ENCODE results near the gene MTX2.

DNA sequence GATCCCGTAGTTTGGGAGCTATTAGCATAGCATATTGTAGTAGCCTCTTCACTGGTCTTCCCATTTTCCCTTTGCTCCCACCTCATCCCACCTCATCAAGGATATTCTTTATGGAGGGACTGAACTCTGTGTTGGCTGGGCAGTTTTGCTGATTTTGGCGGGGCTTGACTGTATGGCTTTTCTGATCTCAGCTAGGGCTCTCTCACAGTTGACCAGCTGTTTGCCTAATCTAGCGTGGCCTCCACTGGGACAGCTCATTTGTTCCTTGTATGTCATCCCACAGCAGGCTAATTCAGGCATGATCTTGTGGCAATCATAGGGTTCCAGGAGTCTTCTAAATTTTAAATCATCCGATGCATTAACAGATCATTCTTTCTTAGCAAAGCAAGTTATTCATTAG, 30.2 kb upstream of the MTX2 start:
- TF ChIP-seq, protein P1, sequence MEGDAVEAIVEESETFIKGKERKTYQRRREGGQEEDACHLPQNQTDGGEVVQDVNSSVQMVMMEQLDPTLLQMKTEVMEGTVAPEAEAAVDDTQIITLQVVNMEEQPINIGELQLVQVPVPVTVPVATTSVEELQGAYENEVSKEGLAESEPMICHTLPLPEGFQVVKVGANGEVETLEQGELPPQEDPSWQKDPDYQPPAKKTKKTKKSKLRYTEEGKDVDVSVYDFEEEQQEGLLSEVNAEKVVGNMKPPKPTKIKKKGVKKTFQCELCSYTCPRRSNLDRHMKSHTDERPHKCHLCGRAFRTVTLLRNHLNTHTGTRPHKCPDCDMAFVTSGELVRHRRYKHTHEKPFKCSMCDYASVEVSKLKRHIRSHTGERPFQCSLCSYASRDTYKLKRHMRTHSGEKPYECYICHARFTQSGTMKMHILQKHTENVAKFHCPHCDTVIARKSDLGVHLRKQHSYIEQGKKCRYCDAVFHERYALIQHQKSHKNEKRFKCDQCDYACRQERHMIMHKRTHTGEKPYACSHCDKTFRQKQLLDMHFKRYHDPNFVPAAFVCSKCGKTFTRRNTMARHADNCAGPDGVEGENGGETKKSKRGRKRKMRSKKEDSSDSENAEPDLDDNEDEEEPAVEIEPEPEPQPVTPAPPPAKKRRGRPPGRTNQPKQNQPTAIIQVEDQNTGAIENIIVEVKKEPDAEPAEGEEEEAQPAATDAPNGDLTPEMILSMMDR (IDR thresholded peaks at IDR 0.05) = no peak
- TF ChIP-seq POLR2A (IDR thresholded peaks at IDR 0.05) = no peak
